ENCODE results near the gene NRAS.

NRAS gene

GRCh38 chr1:114757455-114758255 is 41.1 kb upstream of the NRAS start, which contains the start of gene CSDE1 (continued):
- TF ChIP-seq ZNF510 (tag by site-specific recombination; IDR thresholded peaks at IDR 0.05; ENCODE audit: insufficient replicate concordance) = no peak
- TF ChIP-seq, protein P1, sequence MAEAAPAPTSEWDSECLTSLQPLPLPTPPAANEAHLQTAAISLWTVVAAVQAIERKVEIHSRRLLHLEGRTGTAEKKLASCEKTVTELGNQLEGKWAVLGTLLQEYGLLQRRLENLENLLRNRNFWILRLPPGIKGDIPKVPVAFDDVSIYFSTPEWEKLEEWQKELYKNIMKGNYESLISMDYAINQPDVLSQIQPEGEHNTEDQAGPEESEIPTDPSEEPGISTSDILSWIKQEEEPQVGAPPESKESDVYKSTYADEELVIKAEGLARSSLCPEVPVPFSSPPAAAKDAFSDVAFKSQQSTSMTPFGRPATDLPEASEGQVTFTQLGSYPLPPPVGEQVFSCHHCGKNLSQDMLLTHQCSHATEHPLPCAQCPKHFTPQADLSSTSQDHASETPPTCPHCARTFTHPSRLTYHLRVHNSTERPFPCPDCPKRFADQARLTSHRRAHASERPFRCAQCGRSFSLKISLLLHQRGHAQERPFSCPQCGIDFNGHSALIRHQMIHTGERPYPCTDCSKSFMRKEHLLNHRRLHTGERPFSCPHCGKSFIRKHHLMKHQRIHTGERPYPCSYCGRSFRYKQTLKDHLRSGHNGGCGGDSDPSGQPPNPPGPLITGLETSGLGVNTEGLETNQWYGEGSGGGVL (tag by site-specific recombination; IDR thresholded peaks at IDR 0.05) = peak; percentile 61; the same call in 1 of the 2 replicates
- TF ChIP-seq ZNF132 (tag by site-specific recombination; IDR thresholded peaks at IDR 0.05; ENCODE audit: borderline replicate concordance) = no peak
- TF ChIP-seq MEIS1 (CRISPR knock-in tag; IDR thresholded peaks at IDR 0.05; ENCODE audit: borderline replicate concordance) = no peak
- peak; percentile 47 for TF ChIP-seq ZEB2 (tag by site-specific recombination; IDR thresholded peaks at IDR 0.05)
- TF ChIP-seq ZNF211 (tag by site-specific recombination; IDR thresholded peaks at IDR 0.05; ENCODE audit: low read depth) = no peak
- 0 out of 2 replicates have a peak, but pooled peaks have one; percentile 35 for TF ChIP-seq ZNF423 (tag by site-specific recombination; IDR thresholded peaks at IDR 0.05)
- TF ChIP-seq ZNF24 (tag by site-specific recombination; IDR thresholded peaks at IDR 0.05) = no peak; the same call in none of the 2 replicates
- TF ChIP-seq ZNF621 (tag by site-specific recombination; IDR thresholded peaks at IDR 0.05) = no peak
- peak; percentile 17; the same call in 1 of the 2 replicates for TF ChIP-seq ZNF654 (tag by site-specific recombination; IDR thresholded peaks at IDR 0.05; ENCODE audit: low read depth)
- no peak for TF ChIP-seq ZFP3 (tag by site-specific recombination; IDR thresholded peaks at IDR 0.05; ENCODE audit: low read depth)
- peak; percentile 91 for TF ChIP-seq ZNF324 (tag by site-specific recombination; IDR thresholded peaks at IDR 0.05)
- peak; percentile 48 for TF ChIP-seq KLF9 (tag by site-specific recombination; IDR thresholded peaks at IDR 0.05; ENCODE audit: low read depth)
- TF ChIP-seq ZNF791 (tag by site-specific recombination; IDR thresholded peaks at IDR 0.05) = no peak
- TF ChIP-seq ZNF274 (IDR thresholded peaks at IDR 0.05; ENCODE audit: low read length) = no peak
- no peak for TF ChIP-seq ZNF274 (tag by site-specific recombination; IDR thresholded peaks at IDR 0.05; ENCODE audit: borderline replicate concordance)
- peak; percentile 62; the same call in 1 of the 2 replicates for TF ChIP-seq ZBTB20 (tag by site-specific recombination; IDR thresholded peaks at IDR 0.05)
- TF ChIP-seq, protein P2, sequence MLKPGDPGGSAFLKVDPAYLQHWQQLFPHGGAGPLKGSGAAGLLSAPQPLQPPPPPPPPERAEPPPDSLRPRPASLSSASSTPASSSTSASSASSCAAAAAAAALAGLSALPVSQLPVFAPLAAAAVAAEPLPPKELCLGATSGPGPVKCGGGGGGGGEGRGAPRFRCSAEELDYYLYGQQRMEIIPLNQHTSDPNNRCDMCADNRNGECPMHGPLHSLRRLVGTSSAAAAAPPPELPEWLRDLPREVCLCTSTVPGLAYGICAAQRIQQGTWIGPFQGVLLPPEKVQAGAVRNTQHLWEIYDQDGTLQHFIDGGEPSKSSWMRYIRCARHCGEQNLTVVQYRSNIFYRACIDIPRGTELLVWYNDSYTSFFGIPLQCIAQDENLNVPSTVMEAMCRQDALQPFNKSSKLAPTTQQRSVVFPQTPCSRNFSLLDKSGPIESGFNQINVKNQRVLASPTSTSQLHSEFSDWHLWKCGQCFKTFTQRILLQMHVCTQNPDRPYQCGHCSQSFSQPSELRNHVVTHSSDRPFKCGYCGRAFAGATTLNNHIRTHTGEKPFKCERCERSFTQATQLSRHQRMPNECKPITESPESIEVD (tag by site-specific recombination; IDR thresholded peaks at IDR 0.05) = no peak
- no peak for TF ChIP-seq ZNF19 (tag by site-specific recombination; IDR thresholded peaks at IDR 0.05; ENCODE audit: low read depth)
- peak; percentile 63 for TF ChIP-seq ZNF121 (tag by site-specific recombination; IDR thresholded peaks at IDR 0.05)
- no peak; the same call in none of the 2 replicates for TF ChIP-seq KLF16 (tag by site-specific recombination; IDR thresholded peaks at IDR 0.05)
- TF ChIP-seq, protein P3, sequence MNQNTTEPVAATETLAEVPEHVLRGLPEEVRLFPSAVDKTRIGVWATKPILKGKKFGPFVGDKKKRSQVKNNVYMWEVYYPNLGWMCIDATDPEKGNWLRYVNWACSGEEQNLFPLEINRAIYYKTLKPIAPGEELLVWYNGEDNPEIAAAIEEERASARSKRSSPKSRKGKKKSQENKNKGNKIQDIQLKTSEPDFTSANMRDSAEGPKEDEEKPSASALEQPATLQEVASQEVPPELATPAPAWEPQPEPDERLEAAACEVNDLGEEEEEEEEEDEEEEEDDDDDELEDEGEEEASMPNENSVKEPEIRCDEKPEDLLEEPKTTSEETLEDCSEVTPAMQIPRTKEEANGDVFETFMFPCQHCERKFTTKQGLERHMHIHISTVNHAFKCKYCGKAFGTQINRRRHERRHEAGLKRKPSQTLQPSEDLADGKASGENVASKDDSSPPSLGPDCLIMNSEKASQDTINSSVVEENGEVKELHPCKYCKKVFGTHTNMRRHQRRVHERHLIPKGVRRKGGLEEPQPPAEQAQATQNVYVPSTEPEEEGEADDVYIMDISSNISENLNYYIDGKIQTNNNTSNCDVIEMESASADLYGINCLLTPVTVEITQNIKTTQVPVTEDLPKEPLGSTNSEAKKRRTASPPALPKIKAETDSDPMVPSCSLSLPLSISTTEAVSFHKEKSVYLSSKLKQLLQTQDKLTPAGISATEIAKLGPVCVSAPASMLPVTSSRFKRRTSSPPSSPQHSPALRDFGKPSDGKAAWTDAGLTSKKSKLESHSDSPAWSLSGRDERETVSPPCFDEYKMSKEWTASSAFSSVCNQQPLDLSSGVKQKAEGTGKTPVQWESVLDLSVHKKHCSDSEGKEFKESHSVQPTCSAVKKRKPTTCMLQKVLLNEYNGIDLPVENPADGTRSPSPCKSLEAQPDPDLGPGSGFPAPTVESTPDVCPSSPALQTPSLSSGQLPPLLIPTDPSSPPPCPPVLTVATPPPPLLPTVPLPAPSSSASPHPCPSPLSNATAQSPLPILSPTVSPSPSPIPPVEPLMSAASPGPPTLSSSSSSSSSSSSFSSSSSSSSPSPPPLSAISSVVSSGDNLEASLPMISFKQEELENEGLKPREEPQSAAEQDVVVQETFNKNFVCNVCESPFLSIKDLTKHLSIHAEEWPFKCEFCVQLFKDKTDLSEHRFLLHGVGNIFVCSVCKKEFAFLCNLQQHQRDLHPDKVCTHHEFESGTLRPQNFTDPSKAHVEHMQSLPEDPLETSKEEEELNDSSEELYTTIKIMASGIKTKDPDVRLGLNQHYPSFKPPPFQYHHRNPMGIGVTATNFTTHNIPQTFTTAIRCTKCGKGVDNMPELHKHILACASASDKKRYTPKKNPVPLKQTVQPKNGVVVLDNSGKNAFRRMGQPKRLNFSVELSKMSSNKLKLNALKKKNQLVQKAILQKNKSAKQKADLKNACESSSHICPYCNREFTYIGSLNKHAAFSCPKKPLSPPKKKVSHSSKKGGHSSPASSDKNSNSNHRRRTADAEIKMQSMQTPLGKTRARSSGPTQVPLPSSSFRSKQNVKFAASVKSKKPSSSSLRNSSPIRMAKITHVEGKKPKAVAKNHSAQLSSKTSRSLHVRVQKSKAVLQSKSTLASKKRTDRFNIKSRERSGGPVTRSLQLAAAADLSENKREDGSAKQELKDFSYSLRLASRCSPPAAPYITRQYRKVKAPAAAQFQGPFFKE (tag by site-specific recombination; IDR thresholded peaks at IDR 0.05; ENCODE audit: borderline replicate concordance) = no peak
- no peak for TF ChIP-seq ZNF138 (tag by site-specific recombination; IDR thresholded peaks at IDR 0.05; ENCODE audit: borderline replicate concordance)
- TF ChIP-seq FEZF1 (tag by site-specific recombination; IDR thresholded peaks at IDR 0.05) = no peak
- no peak for TF ChIP-seq ZNF792 (tag by site-specific recombination; IDR thresholded peaks at IDR 0.05)
- TF ChIP-seq, protein P4, sequence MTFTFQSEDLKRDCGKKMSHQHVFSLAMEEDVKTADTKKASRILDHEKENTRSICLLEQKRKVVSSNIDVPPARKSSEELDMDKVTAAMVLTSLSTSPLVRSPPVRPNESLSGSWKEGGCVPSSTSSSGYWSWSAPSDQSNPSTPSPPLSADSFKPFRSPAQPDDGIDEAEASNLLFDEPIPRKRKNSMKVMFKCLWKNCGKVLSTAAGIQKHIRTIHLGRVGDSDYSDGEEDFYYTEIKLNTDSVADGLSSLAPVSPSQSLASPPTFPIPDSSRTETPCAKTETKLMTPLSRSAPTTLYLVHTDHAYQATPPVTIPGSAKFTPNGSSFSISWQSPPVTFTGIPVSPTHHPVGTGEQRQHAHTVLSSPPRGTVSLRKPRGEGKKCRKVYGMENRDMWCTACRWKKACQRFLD (tag by site-specific recombination; IDR thresholded peaks at IDR 0.05) = no peak
- no peak for TF ChIP-seq ZNF664 (tag by site-specific recombination; IDR thresholded peaks at IDR 0.05)
- no peak for TF ChIP-seq ZNF37A (tag by site-specific recombination; IDR thresholded peaks at IDR 0.05)
- TF ChIP-seq KLF10 (tag by site-specific recombination; IDR thresholded peaks at IDR 0.05) = 0 out of 2 replicates have a peak, but pooled peaks have one; percentile 7
- no peak for TF ChIP-seq ZFP41 (tag by site-specific recombination; IDR thresholded peaks at IDR 0.05; ENCODE audit: borderline replicate concordance)
- no peak for TF ChIP-seq ZNF514 (tag by site-specific recombination; IDR thresholded peaks at IDR 0.05)
